ENCODE measurements around the gene VPS29.
"Not testable (repeated sequence)": the region's sequence is repeated elsewhere in the genome, so short reads cannot be mapped to it uniquely, and the experiment has no call there.

The VPS29 gene

DNA sequence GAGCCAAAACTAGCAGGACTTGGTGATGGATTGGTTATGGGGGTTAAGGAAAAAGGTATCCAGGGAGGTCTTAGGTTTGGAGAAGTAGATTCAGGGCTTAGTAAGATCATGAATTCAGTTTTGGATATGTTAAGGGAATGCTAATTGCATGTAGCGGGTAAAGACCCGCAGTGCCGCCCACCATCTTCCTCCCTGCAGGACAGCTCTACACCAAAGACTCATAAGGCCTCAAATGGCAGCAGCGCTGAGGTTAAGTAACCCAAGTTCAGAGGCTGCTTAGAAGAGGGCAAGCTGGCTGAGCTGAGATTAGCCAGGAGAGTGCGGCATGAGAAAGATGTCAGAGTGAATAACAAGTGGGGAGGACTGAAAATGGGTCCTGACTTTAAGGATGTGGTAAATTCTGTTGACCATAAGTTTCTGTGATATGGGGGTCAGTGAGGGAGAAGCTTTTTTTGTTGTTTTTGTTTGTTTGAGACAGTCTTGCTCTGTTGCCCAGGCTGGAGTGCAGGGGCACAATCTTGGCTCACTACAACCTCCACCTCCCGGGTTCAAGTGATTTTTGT lies 26.4 kb upstream of the VPS29 start:
- DNase-seq (ENCODE audit: low spot score) = no peak

DNA sequence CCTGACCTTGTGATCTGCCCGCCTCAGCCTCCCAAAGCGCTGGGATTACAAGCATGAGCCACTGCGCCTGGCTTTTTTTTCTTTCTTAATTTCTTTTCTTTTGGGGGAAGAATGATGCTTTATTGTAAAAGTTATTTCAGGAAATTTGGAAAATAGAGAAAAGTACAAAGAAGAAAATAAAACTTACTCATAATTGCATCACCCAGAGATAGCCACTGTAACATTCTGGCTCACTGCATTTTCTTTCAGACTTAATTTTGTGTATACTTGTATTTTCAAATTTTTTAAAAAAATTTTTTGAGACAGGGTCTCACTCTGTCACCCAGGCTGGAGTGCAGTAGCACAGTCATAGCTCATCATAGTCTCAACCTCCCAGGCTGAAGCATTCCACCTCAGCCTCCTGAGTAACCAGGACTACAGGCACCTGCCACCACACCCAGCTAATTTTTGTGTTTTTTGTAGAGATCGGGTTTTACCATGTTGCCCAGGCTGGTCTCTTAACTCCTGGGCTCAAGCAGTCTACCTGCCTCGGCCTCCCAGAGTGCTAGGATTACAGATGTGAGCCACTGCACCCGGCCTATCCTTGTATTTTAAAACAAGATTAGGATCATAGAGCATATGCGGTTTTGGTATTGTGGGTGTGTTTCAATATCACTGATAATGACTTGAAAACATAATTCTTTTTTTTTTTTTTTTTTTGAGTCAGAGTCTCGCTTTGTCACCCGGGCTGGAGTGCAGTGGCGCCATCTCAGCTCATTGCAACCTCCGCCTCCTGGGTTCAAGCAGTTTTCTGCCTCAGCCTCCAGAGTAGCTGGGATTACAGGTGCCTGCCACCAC lies 19.2 kb upstream of the VPS29 start:
- DNase-seq (ENCODE audit: low spot score) = not testable (repeated sequence)

DNA sequence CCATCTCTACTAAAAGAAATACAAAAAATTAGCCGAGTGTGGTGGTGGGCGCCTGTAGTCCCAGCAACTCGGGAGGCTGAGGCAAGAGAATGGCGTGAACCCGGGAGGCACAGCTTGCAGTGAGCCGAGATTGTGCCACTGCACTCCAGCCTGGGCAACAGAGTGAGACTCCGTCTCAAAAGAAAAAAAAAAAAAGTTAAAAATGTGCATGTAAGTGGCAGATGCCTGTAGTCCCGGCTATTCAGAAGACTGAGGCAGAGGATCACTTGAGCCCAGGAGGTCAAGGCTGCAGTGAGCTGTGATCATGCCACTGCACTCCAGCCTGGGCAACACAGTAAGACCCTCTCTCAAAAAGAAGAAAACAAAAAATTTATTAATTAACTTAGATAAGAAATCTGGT lies 16.1 kb upstream of the VPS29 start:
- not testable (repeated sequence) for DNase-seq (ENCODE audit: low spot score)

DNA sequence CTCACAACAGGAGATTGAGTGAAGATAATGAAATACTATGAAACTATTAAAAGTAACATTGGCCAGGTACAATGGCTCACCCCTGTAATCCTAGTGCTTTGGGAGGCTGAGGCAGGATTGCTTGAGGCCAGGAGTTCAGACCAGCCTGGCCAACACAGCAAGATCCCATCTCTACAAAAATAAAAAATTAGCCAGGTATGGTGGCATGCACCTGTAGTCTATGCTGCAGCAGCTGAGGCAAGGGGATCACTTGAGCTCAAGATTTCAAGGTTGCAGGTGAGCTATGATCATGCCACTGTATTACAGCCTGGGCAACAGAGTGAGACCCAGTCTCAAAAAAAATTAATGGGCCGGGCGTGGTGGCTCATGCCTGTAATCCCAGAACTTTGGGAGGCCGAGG lies 15.1 kb upstream of the VPS29 start:
- DNase-seq (ENCODE audit: low spot score) = no peak

DNA sequence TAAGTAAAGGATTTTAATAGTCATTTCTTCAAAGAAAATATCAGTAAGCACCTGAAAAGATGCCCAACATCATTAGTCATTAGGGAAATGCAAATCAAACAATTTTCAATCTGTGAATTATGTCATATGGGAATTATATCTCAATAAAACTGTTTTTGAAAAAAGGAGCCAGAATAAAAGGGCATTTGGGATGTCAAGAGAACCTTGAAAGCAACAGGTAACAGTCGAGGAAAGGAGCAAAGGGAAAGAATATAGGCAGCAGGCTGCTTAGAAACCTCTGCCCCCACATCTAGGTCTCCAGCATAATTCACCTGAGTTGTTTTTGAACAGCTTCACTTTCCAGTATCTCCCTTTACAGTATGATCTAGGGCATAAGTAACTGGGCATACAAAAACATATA lies 12.5 kb upstream of the VPS29 start:
- DNase-seq (ENCODE audit: low spot score) = no peak

DNA sequence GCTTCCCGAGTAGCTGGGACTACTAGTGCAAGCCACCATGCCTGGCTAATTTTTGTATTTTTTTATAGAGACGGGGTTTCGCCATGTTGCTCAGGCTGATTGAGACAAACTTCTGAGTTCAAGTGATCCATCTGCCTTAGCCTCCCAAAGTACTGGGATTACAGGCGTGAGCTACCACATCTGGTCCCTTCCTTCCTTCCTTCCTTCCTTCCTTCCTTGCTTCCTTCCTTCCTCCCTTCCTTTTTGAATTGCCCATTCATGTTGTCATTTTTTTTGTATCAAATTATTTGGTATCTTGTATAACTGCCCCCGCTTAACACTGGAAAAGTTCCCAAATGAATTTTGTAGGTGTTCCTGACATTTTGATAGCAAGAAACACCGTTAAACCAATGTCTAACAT lies 11.9 kb upstream of the VPS29 start:
- DNase-seq (ENCODE audit: low spot score) = no peak

DNA sequence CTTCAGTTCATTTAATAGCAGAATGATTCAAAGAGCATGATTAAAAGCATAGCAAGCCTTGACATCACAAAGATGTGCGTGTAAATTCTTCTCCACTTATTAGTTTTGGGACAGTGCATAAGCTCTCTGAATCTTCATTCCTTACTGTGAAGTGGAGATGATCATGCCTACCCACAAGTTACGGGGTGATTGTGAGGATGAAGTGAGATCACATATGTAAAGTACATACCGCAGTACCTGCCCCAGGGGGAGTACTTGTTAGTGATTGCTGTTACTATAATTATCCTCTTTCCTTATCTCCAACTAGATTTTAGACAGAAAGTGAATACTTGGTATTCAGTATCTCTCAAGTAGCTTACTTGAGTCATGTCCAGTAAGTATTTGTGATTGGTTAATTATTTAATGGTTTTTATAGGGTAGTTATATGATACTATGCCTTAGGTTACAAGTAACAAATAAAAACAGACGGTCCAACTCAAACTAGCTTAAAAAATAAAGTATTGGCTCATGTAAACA lies 6.2 kb upstream of the VPS29 start:
- no peak for DNase-seq (ENCODE audit: low spot score)

DNA sequence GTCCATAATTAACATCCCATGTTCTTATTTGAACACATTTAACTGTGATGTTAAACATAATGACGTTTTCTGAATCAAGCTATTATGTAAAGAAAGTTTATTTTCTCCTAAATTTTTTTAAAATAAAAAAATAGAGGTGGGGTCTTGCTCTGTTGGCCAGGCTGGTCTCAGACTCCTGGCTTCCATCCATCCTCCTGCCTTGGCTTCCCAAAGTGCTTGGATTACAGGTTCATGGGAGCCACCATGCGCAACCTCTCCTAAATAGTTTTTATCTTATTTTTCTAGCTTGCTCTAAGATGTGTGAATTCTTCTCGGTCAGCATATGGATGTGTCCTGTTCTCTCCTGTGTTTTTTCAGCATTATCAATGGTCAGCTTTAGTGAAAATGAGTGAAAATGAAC lies 3.4 kb upstream of the VPS29 start:
- DNase-seq (ENCODE audit: low spot score) = no peak

DNA sequence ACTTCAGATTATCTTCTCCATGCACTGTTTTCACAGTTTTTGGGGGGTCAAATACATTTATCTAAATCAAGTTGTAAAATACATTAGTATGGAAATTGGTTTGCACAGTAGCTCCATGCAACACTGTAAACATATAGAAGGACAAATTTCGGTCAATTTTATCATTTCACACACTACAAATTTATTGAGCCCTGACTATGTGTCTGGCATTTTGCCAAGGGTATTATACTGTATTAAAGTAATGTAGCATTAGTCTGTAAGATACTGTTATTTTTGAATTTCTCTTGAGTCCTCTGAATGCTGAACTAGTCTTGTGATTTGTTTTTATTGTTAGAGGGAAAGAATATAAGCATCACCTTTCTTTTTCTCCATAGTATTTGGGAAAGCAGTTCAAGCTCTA lies 1.5 kb upstream of the VPS29 start:
- DNase-seq (ENCODE audit: low spot score) = no peak

DNA sequence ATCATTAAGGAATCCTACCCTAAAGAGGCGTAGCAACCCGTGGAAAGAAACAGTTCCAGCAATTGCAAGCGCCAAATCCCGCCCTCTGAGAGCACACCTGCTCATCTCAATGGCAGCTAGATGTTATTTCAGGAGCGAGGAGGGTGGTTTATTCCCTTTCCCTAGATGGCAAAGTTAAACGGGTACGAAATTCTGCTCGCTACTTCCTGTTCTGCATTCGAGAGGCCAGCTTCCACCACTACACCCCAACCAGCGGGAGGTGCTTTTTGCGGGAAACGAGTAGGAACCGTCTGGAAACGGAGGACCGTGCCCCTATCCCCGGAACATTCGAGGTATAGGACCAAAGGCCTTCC lies 536 bp downstream of the VPS29 start:
- DNase-seq (ENCODE audit: low spot score) = no peak

DNA sequence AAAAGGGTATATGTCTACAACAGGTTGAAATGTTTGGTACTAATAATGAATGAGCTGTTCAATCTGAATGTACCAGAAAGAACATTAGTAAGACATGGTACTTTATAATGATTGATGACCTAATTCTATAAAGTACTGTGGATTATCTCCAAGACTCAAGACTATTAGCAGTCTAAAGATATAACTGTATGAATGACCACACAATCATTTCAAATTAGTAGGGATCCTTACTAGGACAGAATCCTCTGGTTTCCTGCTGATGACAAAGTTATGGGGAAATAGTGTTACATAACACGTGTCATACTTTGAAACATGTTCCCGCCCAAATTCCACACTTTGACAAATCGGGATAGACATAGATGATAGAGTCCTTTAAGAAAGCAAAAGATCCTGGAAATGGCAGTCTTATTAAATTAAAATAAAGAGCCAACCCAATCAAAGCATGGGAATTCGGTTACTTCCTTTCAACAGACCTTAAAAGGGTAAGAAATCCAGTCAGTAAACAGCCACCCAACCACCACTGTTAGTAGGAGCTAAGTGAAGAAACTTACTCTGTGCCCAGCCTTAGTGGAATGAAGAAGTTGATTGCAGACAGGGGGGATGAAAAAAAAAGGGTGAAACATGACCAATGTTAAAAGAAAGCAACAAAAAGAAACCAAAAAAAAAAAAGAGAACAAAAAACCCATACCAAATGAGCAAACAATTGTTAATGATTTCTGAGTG lies 2.8 kb downstream of the VPS29 start:
- DNase-seq (ENCODE audit: low spot score) = no peak

DNA sequence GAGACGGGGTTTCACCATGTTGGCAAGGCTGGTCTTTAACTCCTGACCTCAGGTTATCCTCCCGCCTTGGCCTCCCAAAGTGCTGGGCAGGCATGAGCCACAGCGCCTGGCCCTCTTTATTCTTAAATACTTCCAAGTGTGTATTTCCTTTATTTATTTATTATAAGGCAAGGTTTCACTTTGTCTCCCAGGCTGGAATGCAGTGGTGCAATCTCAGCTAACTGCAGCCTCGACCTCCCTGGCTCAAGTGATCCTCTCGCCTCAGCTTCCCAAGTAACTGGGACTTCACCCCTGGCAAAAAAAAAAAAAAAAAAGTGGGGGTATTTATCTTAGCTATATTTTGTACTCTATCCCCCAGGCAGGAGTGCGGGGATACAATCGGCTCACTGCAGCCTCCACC lies 26.5 kb downstream of the VPS29 start:
- DNase-seq (ENCODE audit: low spot score) = no peak

DNA sequence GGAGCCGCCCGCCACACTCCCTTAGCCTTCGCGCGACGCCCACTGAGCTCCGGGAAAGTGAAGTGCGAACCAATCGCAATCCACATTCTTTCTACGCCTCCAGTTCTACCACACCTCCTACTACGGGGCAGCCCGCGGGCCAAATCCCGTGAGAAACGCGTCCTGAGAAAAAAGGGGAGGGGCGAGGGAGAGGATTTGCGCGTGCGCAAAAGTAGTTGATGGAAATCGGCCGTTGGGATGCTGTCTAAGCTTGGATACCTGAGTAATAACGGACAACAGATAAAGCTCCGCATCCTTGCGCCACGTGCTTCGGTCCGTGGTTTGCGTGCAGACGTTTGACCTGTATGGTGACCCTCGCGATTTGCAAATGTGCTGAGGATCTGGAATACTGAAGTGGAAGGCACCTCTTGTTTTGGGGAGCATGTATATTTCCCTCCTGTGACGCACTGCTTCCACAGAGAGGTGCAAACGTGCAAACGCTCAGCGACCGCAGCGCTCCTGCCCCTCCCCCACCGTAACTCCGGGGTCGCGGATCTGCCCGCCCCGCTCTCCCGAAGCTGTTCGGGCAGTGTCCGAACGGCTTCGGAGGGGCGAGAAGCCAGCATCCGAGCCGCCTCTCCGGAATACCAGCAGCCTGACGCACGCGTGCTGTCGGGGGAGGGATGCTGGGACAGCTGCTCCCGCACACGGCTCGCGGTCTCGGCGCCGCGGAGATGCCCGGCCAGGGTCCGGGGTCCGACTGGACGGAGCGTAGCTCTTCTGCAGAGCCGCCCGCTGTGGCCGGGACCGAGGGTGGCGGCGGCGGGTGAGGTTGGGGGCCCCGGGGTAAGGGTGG lies 33.5 kb downstream of the VPS29 start, which contains the start of the genes FAM216A and GPN3:
TSS of gene FAM216A (plus strand) at position 632 of the 835 bp plus-strand sequence. CDS start at position 663, 31 bp downstream.
TSS of gene GPN3 (minus strand) at position 44 of the 835 bp plus-strand sequence. CDS start 54 bp downstream, outside the sequence.
- peak; percentile 99 for DNase-seq (ENCODE audit: low spot score)

DNA sequence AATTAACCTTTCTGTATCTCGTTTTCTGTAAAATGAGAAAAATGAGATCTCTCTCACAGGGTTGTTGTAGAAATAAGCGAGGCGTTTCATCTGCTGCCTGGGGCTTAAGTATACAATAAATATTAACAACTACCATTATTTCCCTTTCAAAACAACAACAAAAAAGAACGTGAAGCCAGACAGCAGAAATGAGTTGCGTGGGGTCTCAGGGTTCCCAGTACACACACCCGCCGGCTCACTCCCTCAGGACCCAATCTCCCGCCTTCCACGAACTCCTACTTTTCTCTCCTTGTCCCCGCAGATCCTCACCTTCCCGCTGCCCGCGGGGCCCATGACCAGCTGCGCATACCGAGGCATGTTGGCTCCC lies 34.1 kb downstream of the VPS29 start:
- DNase-seq (ENCODE audit: low spot score) = no peak

DNA sequence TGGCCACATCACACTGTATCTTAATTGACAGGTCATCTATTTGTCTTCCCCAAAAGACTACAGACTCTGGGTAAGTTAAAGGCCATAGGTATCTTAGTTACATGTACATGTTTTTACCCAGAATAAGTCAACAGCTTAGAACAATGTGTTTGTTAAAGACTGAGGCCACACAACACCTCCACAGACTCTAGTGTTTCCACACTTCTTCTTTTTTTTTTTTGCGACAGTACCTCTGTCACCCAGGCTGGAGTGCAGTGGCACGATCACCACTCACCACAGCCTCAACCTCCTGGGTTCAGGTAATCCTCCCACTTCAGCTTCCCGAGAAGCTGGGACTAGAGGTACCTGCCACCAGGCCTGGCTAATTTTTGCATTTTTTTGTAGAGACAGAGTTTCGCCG lies 35.1 kb downstream of the VPS29 start:
- DNase-seq (ENCODE audit: low spot score) = no peak

DNA sequence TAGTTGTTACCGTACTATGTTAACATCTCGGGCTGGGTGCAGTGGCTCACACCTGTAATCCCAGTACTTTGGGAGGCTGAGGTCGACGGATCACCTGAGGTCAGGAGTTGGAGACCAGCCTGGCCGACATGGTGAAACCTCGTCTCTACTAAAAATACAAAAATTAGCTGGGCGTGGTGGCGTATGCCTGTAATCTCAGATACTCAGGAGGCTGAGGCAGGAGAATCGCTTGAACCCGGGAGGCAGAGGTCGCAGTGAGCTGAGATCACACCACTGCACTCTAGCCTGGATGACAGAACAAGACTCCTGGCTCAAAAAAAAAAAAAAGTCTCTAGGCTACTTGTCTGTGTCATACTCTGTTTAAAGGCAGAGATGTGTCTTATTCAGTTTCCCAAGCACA lies 36.1 kb downstream of the VPS29 start:
- not testable (repeated sequence) for DNase-seq (ENCODE audit: low spot score)

DNA sequence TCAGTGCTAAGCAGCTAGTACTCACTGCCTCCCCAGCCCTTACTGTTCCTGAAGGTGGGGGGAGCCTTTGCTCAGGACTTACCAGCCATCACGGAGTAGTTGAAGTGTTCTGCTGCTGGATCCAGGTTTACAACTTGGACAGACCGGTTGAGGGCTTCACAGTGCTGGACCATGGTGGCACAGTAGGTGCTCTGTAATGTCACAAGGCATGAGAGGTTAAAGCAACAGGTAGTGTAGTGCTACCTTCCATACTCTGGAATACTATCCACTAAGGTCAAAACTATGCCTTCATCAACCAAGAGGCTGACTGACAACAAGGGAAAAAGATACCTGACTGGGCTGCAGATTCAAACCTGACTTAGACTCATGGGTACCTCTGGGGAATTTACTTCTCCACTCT lies 36.9 kb downstream of the VPS29 start:
- no peak for DNase-seq (ENCODE audit: low spot score)

DNA sequence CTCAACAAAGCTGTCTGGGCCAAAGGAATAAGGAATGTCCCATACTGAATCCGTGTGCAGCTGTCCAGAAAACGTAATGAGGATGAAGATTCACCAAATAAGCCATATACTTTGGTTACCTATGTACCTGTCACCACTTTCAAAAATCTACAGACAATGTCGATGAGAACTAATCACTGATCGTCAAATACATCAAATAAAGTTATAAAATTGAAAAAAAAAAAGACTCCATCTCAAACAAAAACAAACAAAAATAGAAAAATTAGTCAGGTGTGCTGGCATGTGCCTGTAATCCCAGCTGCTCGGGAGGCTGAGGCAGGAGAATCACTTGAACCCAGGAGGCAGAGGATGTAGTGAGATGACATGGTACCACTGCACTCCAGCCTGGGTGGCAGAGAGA lies 40.7 kb downstream of the VPS29 start:
- DNase-seq (ENCODE audit: low spot score) = not testable (repeated sequence)

DNA sequence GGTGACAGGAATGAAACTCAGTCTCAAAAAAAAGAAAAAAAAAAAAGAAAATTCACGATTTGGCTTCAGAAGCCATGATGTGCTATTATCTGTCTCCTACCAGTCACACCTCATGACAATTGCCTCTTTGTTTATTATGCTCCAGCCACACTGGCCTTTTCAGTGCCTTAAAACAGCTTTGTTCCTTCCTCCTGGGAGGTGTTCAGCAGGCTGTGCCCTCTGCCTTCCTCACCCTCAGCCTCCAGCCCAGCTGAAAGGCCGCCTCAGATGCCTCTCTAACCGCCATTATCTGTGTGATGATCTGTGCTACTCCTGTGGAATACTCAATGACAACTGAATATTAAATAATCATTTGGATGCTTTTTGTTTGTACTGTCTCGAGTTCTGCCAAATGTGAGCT lies 43.2 kb downstream of the VPS29 start:
- DNase-seq (ENCODE audit: low spot score) = no peak

DNA sequence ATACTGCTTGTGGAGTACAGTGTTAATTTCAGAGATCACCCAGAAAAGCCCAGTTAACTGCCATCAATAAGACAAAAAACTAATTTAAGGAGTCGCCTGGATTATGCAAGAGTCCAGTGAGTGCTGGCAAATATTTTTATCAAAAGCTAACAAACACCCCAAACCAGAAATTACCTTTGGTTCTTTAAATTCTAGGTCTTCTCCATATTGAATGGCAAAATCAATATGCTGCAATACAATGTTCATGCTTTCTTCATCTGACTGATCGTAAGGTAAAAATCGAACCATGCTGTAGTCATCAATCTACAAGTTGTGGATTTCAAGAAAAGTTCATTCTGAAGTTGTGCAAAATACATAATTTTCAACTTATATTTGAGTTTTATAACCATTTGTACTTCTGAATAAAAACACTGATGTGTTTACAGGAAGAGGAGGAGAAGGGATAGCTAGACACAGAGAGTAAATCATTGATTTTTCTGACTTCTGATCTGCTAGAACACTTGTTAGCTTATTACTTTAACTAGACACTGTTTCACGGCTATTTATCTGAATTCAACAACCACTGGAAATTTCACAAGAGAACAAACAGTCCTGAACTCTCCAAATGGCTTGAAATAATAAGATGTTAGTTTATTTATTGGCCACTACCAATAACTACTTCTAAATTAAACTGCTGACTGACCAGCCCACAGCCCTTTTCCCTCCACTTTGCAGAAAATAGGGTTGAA lies 48.2 kb downstream of the VPS29 start:
- DNase-seq (ENCODE audit: low spot score) = no peak

DNA sequence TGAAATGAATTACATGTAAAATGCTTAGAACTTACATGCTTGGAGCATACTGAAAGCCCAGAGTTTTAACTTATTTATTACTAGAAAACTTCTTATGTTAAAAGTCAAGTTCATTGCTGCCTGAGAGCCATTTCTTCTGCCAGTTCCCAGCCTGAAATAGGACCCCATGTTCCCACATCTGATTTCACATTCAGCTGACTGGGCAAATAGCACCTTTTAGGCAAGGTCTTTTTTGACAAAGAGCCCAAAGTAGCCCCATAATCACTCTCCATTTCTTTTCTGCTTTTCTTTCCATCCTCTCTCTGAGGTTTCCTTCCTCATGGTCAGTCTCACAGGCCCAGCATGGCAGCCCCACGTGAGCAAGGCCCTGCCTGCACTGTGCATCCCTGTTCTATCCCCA lies 50.6 kb downstream of the VPS29 start:
- DNase-seq (ENCODE audit: low spot score) = no peak
